LNCaP clone FGC (cell line): ENCODE results near the gene CHP2.

Experiments used
- DNase-seq: peaks from one replicate; pipeline ENCODE4 v3.0.0-alpha.2; 2011; ENCODE audit warnings: low read depth
- H3K4me3 ChIP-seq: 2 replicates; pipeline ENCODE4 v1.5.1; 2011; ENCODE audit warnings: mild to moderate bottlenecking, low read depth, low read length, control low read depth
- TF ChIP-seq, protein P1 (sequence below): IDR thresholded peaks from 2 replicates; pipeline ENCODE4 v1.5.1; 2012; ENCODE audit warnings: mild to moderate bottlenecking; ENCODE audit not compliant: control insufficient read depth, insufficient read depth; ENCODE audit errors: extremely low read depth

The CHP2 gene

DNA sequence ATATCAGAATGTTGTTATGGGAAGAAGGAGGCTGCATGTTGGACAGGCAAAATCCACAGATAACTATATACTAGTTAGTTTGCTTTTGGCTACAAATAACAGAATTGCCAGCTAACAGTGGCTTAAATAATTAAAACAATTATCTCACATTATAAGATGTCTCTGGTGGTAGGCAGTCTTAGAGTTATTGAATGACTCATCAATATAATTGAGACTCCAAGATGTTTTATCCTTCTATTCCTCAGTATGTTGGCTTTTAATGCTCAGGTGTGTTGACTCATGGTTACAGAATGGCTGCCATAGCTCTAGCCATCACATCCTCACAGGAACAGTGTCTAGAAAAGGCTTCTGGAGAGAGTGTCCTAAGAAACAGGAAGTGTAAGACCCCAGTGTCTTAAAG is 11.1 kb downstream of the CHP2 start:
- TF ChIP-seq, protein P1, sequence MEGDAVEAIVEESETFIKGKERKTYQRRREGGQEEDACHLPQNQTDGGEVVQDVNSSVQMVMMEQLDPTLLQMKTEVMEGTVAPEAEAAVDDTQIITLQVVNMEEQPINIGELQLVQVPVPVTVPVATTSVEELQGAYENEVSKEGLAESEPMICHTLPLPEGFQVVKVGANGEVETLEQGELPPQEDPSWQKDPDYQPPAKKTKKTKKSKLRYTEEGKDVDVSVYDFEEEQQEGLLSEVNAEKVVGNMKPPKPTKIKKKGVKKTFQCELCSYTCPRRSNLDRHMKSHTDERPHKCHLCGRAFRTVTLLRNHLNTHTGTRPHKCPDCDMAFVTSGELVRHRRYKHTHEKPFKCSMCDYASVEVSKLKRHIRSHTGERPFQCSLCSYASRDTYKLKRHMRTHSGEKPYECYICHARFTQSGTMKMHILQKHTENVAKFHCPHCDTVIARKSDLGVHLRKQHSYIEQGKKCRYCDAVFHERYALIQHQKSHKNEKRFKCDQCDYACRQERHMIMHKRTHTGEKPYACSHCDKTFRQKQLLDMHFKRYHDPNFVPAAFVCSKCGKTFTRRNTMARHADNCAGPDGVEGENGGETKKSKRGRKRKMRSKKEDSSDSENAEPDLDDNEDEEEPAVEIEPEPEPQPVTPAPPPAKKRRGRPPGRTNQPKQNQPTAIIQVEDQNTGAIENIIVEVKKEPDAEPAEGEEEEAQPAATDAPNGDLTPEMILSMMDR, result no peak
- H3K4me3 ChIP-seq, result no peak overlapping the region
- DNase-seq, result no peak

DNA sequence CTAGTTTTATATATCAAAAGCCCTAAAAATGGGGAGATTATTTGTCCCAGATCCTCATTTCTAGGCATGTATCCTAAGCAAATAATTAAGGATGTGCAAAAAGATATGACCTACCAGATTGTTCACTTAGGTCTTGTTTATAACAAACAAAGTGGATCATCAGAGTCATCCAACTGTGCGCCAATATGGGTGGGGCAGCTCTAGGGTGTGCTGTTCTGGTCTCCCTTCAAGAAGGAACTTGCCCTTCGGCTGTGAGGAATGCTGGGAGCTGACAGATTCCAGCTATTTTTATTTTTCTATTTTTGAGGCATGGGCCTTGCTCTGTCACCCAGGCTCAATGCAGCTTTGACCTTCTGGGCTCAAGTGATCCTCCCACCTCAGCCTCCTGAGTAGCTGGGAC is 13.8 kb downstream of the CHP2 start:
- TF ChIP-seq, protein P1, result no peak
- H3K4me3 ChIP-seq, result no peak overlapping the region
- peak; percentile 75 for DNase-seq

DNA sequence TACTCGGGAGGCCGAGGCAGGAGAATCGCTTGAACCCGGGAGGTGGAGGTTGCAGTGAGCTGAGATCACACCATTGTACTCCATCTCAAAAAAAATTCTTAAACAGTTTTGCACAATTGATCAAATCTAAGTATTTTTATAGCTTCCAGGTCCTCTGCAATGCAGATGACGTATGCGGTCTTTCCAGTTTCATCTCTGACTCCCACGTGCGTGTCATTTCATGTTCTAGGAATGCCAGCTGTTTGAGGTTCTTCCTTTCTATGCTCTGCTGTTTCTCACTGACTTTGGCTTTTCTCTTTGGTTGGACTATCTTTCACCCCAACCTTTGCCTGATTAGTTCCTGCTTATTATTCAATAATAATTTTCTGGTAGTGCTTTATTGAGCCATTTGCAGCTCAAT is 16.2 kb downstream of the CHP2 start:
- TF ChIP-seq, protein P1, result no peak
- DNase-seq, result no peak
- H3K4me3 ChIP-seq, result no peak overlapping the region

DNA sequence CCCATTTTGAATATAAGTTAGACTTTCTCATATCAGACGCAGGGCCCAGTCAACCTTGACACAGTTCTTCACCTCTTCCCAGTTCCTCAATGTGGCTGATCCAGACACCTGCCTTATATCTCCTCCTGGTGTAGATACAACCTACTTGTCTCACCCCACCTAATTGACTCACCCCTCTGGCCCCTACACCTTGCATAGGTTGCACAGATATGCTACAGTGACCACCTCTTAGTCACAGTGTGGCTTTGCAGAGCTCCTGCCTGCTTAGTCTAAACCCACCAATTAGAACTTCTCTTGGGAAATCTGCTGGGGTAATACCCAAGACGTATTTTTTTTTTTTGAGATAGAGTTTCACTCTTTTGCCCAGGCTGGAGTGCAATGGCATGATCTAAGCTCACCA is 16.8 kb downstream of the CHP2 start:
- H3K4me3 ChIP-seq, result no peak overlapping the region
- no peak for DNase-seq
- TF ChIP-seq, protein P1, result no peak

DNA sequence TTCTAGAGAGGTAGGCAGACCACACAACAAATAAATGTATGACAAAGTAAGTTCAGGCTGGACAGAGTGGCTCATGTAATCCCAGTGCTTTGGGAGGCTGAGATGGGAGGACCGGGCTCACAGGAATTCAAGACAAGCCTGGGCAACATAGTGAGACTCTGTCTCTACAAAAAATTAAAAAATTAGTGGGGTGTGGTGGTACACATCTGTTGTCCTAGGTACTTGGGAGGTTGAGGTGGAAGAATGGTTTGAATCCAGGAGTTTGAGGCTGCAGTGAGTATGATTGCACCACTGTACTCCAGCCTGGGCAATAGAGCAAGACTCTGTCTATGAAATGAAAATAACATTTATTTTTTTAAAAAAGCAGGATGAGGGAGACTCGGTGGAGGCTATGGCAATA is 18.5 kb downstream of the CHP2 start:
- no peak overlapping the region for H3K4me3 ChIP-seq
- TF ChIP-seq, protein P1, result no peak
- DNase-seq, result no peak

DNA sequence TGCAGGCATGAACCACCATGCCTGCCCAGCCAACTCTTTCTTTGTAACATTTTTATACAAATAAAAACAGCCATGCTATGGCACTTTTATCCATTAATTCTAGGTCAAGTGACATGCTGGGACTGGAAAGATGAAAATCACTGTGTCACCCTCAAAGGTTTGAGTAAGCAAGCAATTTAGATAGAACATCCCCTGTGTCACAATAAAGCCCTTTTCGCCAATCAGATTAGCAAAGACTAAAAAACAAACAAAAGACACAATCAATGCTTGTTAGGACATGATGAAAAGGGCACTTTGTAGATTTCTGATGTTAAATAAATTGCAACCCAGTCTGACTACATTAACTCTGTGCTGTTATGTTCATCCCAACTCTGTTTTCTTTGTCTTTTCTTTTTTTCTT is 26.4 kb downstream of the CHP2 start:
- TF ChIP-seq, protein P1, result no peak
- no peak for DNase-seq
- no peak overlapping the region for H3K4me3 ChIP-seq

DNA sequence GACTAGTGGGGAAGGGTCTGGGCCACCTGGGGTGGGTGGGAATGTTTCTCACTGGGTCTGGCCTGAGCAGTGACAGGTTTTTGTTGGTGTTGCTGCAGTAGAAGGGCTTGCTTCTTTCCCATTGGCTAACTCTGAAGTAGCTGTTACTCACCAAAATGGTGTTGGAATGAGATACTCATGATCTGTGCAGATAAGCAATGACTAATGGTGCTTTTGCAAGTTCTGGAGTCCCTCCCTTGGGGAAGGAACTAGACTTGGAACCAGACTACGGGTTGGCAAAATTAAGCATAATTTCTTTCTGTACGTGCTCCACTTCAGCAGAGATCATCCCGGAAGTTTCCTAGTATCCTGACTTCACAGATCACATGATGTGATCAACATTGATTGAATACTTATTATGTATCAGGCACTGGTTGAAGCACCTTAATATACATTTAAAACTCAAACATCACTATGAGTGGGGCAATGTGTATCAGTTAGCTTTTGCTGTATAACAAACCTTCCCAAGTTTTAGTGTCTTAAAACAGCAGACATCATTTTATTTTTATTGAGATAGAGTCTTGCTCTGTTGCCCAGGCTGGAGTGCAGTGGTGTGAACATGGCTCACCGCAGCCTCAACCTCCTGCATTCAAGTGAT is 30.1 kb downstream of the CHP2 start:
- TF ChIP-seq, protein P1, result no peak
- H3K4me3 ChIP-seq, result no peak overlapping the region
- no peak for DNase-seq
